Neutrophil (primary cell): ENCODE results near the gene TTC3.

Experiments used
- H3K27ac ChIP-seq: fragments of 200-600 bp; sonication (generic); 2 replicates; pipeline ENCODE4 v1.5.1; 2016; ENCODE audit warnings: mild to moderate bottlenecking, moderate library complexity
- H3K27me3 ChIP-seq: fragments of 200-600 bp; sonication (generic); 2 replicates; pipeline ENCODE4 v1.6.0; 2016; ENCODE audit warnings: mild to moderate bottlenecking
- H3K36me3 ChIP-seq: fragments of 200-600 bp; sonication (generic); 2 replicates; pipeline ENCODE4 v1.5.1; 2017
- H3K4me1 ChIP-seq, 2 experiments: fragments of 200-600 bp in 1 of 2; sonication (generic) in 1 of 2; 1 replicate in 1 of 2; 2 replicates in 1 of 2; pipeline versions ENCODE4 v1.5.1 to v1.6.1; 2013 to 2016; ENCODE audit warnings: low read depth in 1 of 2, low read length in 1 of 2, mild to moderate bottlenecking in 1 of 2, moderate library complexity in 1 of 2; ENCODE audit not compliant: control insufficient read depth in 1 of 2, insufficient read depth in 1 of 2
- H3K4me3 ChIP-seq, 2 experiments: fragments of 200-600 bp in 1 of 2; sonication (generic) in 1 of 2; 1 replicate in 1 of 2; 2 replicates in 1 of 2; pipeline ENCODE4 v1.5.1; 2013 to 2016; ENCODE audit warnings: low read depth in 1 of 2, low read length in 1 of 2, mild to moderate bottlenecking in 1 of 2, moderate library complexity in 1 of 2
- H3K9me3 ChIP-seq: fragments of 200-600 bp; sonication (generic); 2 replicates; pipeline ENCODE4 v1.5.1; 2016
- TF ChIP-seq, protein P1 (sequence below): fragments of 200-600 bp; sonication (generic); IDR thresholded peaks from 2 replicates; pipeline ENCODE4 v1.5.1; 2016; ENCODE audit warnings: antibody characterized with exemption

Gene TTC3

GRCh38 chr21:37244501-37245095, 171.5 kb downstream of the TTC3 start:
- Histone ChIP-seq H3K4me3 (no peak overlapping the region), H3K27me3 (no peaks in the 10 kb centered on the region), H3K36me3 (peaks cover 19% of the 10 kb centered on the region), H3K4me1 (no peaks in the 10 kb centered on the region), H3K9me3 (no peaks in the 10 kb centered on the region), H3K27ac (no peak overlapping the region)
- TF ChIP-seq, protein P1, sequence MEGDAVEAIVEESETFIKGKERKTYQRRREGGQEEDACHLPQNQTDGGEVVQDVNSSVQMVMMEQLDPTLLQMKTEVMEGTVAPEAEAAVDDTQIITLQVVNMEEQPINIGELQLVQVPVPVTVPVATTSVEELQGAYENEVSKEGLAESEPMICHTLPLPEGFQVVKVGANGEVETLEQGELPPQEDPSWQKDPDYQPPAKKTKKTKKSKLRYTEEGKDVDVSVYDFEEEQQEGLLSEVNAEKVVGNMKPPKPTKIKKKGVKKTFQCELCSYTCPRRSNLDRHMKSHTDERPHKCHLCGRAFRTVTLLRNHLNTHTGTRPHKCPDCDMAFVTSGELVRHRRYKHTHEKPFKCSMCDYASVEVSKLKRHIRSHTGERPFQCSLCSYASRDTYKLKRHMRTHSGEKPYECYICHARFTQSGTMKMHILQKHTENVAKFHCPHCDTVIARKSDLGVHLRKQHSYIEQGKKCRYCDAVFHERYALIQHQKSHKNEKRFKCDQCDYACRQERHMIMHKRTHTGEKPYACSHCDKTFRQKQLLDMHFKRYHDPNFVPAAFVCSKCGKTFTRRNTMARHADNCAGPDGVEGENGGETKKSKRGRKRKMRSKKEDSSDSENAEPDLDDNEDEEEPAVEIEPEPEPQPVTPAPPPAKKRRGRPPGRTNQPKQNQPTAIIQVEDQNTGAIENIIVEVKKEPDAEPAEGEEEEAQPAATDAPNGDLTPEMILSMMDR = no peak

DNA sequence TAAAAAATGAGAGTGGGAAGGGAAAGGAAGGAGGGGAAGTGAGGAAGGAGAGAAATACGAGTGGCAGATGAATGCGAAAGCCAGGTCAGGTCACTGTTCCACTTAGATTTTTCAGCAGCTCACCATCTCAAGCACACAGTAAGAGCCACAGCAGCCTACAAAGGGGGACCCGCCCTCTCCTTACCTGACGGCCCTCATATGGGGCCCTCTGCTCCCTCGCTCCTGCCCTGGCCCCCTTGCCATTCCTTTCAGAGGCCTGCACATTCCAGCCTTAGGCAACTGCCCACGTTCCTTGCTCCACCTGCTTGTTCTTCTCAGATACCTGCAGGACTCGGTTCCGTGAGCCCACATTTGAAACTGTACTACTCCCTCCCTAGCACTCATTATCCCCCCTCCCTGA, 172.1 kb downstream of the TTC3 start:
- H3K27ac ChIP-seq = no peak overlapping the region
- H3K4me3 ChIP-seq = no peak overlapping the region
- H3K36me3 ChIP-seq = peaks cover 13% of the 10 kb centered on the region
- no peaks in the 10 kb centered on the region for H3K9me3 ChIP-seq
- no peaks in the 10 kb centered on the region for H3K27me3 ChIP-seq
- TF ChIP-seq, protein P1 = no peak
- no peaks in the 10 kb centered on the region for H3K4me1 ChIP-seq

DNA sequence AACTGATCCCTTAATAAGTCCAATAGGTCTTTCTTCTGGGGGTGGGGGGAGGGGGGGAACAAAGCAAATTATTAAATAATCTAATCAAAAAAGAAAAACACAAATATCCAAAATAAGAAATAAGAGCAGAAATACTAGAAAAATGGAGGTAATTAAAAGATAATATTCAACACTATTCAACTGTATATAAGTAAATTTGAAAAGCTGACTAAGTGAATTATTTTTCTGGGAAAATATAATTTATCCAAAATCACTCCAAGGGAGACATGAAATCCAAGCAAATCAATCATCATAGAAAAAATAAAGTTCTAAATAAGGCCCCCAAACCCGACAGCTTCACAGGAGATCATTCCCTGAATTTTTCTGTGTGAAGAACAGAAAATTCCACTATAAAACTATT, 175.2 kb downstream of the TTC3 start:
- H3K9me3 ChIP-seq = no peaks in the 10 kb centered on the region
- TF ChIP-seq, protein P1 = no peak
- H3K36me3 ChIP-seq = no peaks in the 10 kb centered on the region
- peaks cover 15 to 16% of the 10 kb centered on the region in 2 experiments for H3K4me1 ChIP-seq
- no peak overlapping the region for H3K4me3 ChIP-seq
- H3K27ac ChIP-seq = no peak overlapping the region
- no peaks in the 10 kb centered on the region for H3K27me3 ChIP-seq

- no peak overlapping the region for H3K4me3 ChIP-seq
- no peaks in the 10 kb centered on the region for H3K36me3 ChIP-seq
- H3K9me3 ChIP-seq = no peaks in the 10 kb centered on the region
- peaks cover 15 to 16% of the 10 kb centered on the region in 2 experiments for H3K4me1 ChIP-seq
- H3K27me3 ChIP-seq = no peaks in the 10 kb centered on the region
- no peak overlapping the region for H3K27ac ChIP-seq
- TF ChIP-seq, protein P1 = no peak
Measured at GRCh38 chr21:37249112-37249904, 176.3 kb downstream of the TTC3 start.

DNA sequence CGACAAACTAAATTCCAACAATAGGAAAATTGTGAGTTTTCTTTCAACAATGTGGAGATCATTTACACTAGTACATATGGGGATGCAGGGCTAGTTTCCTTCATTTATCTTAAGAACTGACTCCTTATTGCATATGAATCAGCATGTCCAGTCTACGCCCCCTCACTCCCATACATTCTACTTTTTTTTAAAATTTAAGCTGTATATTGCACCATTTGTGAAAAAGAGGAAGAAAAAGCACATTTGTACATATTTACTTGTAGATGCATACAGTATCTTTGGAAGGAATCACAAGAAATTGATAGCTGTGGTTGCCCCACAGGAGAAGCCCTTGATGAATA, 178.2 kb downstream of the TTC3 start:
- Histone ChIP-seq H3K27ac (peak overlapping the region; percentile 71), H3K36me3 (no peaks in the 10 kb centered on the region), H3K27me3 (no peaks in the 10 kb centered on the region), H3K4me3 (no peak overlapping the region), H3K9me3 (no peaks in the 10 kb centered on the region), H3K4me1 (peaks cover 19 to 20% of the 10 kb centered on the region in 2 experiments)
- TF ChIP-seq, protein P1 = no peak
